Measurements from ENCODE around the gene SOX15.
A peak's percentile ranks its signal among the peaks of the same experiment; 100 is the strongest.

Gene SOX15

DNA sequence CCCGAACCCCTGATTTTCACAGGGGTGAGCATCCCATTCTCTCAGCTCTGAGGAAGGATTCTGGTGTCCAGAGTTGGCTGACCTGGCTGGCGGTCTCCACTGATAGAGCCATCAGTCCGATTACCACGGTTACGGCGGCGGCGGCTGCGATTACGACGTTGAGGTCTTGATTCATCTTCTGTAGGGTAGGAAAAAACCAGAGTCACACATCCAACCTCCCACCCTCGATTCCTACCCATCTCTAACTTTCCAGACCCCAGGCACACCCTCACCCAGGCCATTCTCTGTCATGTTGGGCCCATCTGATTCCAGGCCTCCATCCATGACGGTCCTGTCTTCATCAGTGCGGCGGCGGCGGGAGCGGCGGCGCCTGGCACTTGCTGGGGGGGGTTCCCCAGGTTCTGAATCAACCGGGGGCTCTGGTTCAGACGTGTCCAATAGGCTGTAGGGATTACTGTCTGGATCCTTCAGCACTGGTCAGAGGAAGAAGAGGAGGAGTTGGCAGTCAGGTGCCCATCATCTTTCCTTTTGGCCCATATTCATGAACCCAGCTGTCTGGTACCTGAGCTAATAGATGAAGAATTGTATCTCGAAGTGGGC, 2.6 kb upstream of the SOX15 start:
- Histone ChIP-seq H3K27ac (no peak overlapping the region), H3K9me3 (ENCODE audit: low read depth, low read length) (no peaks in the 10 kb centered on the region), H3K4me3 (no peak overlapping the region), H3K36me3 (ENCODE audit: insufficient read depth, low read length) (peaks cover 70% of the 10 kb centered on the region), H3K9ac (ENCODE audit: insufficient read length) (no peak overlapping the region)
- TF ChIP-seq FOXP2 (optimal IDR thresholded peaks at IDR 0.05; ENCODE audit: control extremely low read depth, extremely low read length, insufficient read depth): no peak
- TF ChIP-seq POLR2AphosphoS5 (IDR thresholded peaks at IDR 0.05; ENCODE audit: borderline replicate concordance, low read depth, low read length): no peak
- DNase-seq (ENCODE audit: low read depth, low spot score): no peak

DNA sequence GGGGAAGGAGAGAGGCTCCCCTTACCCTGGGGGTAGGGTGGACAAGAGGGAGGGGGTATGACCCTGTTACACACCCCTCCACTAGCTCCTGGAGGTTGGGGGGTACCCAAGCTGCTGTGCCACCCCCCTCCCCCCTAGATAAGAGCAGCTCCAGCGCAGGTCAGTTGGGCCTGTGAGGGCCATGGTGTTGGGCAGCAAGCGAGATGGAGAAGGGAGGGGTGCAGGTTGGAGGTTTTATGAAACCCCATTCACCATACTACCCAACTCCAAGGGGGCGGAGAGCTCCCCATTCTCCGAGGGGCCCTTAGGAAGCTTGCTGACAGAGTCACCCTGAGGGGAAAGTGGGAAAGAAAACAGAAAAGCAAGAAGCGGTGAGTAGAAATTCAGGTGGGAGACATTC, 1.7 kb upstream of the SOX15 start:
- H3K36me3 ChIP-seq (ENCODE audit: insufficient read depth, low read length): peaks cover 67% of the 10 kb centered on the region

DNA sequence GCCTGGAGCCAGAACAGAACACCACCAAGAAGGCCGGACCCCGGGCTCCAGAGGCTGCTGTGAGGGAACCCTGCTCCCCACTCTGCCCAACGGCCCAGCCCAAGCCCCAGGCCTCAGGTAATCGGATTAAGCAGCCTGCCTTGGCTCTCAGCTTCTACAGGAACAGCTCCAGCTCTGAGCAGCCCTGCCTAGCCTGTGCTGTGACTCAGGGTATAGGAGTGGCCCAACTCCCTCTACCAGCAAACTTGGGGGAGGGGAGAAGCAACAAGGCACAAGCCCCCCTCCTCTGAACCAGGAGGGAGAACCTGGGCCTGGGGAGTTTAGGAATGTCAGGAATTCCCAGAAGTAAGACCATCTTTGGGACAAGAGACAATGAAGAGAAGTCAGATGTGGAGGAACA, 849 bp upstream of the SOX15 start:
- Histone ChIP-seq H3K4me3 (no peak overlapping the region), H3K36me3 (ENCODE audit: insufficient read depth, low read length) (peaks cover 59% of the 10 kb centered on the region), H3K9me3 (ENCODE audit: low read depth, low read length) (no peaks in the 10 kb centered on the region), H3K27ac (peak overlapping the region; percentile 70), H3K9ac (ENCODE audit: insufficient read length) (no peak overlapping the region)
- DNase-seq (ENCODE audit: low read depth, low spot score): no peak
- TF ChIP-seq EZH2 (IDR thresholded peaks at IDR 0.05) (no peak), POLR2AphosphoS5 (IDR thresholded peaks at IDR 0.05; ENCODE audit: borderline replicate concordance, low read depth, low read length) (no peak), FOXP2 (optimal IDR thresholded peaks at IDR 0.05; ENCODE audit: control extremely low read depth, extremely low read length, insufficient read depth) (no peak)

More for the DNA sequence above, 1.7 kb upstream of the SOX15 start:
- Histone ChIP-seq H3K9ac (ENCODE audit: insufficient read length) (no peak overlapping the region), H3K27ac (no peak overlapping the region), H3K9me3 (ENCODE audit: low read depth, low read length) (no peaks in the 10 kb centered on the region), H3K4me3 (no peak overlapping the region)
- DNase-seq (ENCODE audit: low read depth, low spot score): no peak
- TF ChIP-seq FOXP2 (optimal IDR thresholded peaks at IDR 0.05; ENCODE audit: control extremely low read depth, extremely low read length, insufficient read depth) (no peak), POLR2AphosphoS5 (IDR thresholded peaks at IDR 0.05; ENCODE audit: borderline replicate concordance, low read depth, low read length) (no peak), EZH2 (IDR thresholded peaks at IDR 0.05) (no peak)

DNA sequence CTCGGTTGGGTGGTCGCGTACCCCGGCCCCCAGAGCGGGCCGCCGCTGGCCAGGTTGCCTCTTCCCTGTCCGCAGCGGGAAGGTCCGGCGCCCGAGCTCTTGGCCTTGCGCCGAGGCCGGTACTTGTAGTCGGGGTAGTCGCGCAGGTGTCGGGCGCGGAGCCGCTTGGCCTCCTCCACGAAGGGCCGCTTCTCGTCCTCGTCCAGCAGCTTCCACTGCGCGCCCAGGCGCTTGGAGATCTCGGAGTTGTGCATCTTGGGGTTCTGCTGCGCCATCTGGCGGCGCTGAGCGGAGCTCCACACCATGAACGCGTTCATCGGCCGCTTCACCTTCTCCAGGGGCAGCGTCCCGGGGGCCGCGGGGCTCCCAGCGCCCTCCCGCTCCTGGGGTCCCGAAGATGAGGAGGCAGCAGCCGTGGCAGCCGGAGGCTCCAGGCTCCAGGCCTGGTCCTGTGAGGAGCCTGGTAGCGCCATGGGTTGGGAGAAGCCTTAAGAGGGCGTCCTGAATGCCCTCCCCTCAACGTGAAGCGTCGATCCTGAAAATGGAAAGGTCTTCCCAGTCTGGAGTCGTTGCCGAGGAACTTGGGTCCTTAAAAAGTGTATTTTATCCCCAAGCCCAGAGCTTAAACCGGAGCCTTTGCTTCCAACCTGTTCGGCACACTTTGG, 558 bp downstream of the SOX15 start:
- TF ChIP-seq POLR2AphosphoS5 (IDR thresholded peaks at IDR 0.05; ENCODE audit: borderline replicate concordance, low read depth, low read length): no peak
- TF ChIP-seq FOXP2 (optimal IDR thresholded peaks at IDR 0.05; ENCODE audit: control extremely low read depth, extremely low read length, insufficient read depth): no peak
- no peak for TF ChIP-seq EZH2 (IDR thresholded peaks at IDR 0.05)
- peaks cover 46% of the 10 kb centered on the region for H3K36me3 ChIP-seq (ENCODE audit: insufficient read depth, low read length)
- H3K9ac ChIP-seq (ENCODE audit: insufficient read length): no peak overlapping the region
- H3K27ac ChIP-seq: no peak overlapping the region
- no peak overlapping the region for H3K4me3 ChIP-seq
- no peaks in the 10 kb centered on the region for H3K9me3 ChIP-seq (ENCODE audit: low read depth, low read length)
- DNase-seq (ENCODE audit: low read depth, low spot score): no peak

DNA sequence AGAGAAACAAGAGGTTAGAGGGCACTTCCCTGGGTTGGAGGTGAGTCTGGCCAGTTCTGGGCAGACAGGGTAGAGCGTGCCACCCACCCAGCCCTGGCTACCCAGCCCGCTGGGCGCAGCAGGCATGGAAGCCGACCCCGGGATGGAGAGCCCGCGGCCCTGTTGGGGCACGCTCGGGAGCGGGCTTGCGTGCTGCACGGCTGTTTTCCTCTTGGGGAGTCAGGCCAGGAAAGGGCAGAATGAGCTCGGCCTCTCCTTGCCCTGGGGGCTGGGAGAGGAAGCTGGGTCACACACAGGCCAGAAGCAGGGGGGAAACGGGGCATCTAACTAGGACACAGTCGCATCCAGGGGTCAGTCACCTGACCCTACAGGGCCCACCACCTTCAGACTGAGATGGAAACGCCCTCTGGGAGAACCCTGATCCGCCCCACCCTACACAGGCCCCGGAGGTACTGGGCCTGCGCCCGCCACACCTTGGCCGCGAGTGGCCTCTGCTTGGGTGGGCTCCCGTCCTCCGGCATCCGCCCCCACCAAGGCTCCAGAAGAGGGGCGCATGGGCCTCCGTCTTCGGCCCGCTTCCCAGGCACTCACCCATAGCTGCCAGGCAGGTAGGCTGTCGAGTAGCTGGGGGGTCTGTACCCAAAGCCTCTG, 1.2 kb downstream of the SOX15 start:
- no peak overlapping the region for H3K9ac ChIP-seq (ENCODE audit: insufficient read length)
- no peaks in the 10 kb centered on the region for H3K9me3 ChIP-seq (ENCODE audit: low read depth, low read length)
- no peak overlapping the region for H3K4me3 ChIP-seq
- no peak for DNase-seq (ENCODE audit: low read depth, low spot score)
- H3K36me3 ChIP-seq (ENCODE audit: insufficient read depth, low read length): peaks cover 40% of the 10 kb centered on the region
- TF ChIP-seq FOXP2 (optimal IDR thresholded peaks at IDR 0.05; ENCODE audit: control extremely low read depth, extremely low read length, insufficient read depth) (no peak), POLR2AphosphoS5 (IDR thresholded peaks at IDR 0.05; ENCODE audit: borderline replicate concordance, low read depth, low read length) (no peak), EZH2 (IDR thresholded peaks at IDR 0.05) (no peak)
- no peak overlapping the region for H3K27ac ChIP-seq

DNA sequence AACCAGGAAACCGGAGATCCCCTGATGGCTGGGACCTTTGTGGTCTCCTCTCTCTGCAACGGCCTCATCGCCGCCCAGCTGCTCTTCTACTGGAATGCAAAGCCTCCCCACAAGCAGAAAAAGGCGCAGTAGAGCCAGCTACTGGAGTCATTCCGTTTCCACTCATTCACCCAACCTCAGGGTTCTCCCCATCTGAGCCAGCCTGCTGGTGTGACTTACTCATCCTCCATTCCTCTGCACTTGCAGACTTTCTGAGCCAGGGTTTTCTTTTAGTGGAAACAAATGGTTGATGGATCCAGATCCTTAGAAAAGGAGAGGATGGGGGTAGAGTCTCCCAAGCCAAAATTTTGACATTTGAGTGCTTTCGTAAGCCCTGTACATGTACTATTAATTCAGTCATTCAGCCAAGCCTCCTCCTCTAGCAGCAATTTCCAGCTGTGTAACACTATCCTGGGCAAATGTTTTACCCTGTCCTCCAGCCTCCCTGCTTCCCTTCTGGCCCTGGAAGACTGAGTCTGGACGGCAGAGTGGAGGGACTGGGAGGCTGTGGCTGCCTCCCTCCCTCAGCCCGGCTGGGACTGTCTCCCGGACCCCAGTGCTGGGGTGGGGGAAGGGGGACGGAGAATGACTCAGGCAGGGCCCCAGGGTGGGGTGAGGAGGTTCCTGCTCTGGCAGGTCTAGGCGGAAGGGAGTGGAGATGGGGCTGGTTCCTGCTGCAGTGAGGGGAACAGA, 2.3 kb downstream of the SOX15 start:
- Histone ChIP-seq H3K9me3 (ENCODE audit: low read depth, low read length) (no peaks in the 10 kb centered on the region), H3K27ac (peak overlapping the region; percentile 50), H3K4me3 (no peak overlapping the region), H3K9ac (ENCODE audit: insufficient read length) (no peak overlapping the region), H3K36me3 (ENCODE audit: insufficient read depth, low read length) (peaks cover 29% of the 10 kb centered on the region)
- no peak for TF ChIP-seq EZH2 (IDR thresholded peaks at IDR 0.05)
- TF ChIP-seq FOXP2 (optimal IDR thresholded peaks at IDR 0.05; ENCODE audit: control extremely low read depth, extremely low read length, insufficient read depth): no peak
- no peak for TF ChIP-seq POLR2AphosphoS5 (IDR thresholded peaks at IDR 0.05; ENCODE audit: borderline replicate concordance, low read depth, low read length)
- DNase-seq (ENCODE audit: low read depth, low spot score): no peak

DNA sequence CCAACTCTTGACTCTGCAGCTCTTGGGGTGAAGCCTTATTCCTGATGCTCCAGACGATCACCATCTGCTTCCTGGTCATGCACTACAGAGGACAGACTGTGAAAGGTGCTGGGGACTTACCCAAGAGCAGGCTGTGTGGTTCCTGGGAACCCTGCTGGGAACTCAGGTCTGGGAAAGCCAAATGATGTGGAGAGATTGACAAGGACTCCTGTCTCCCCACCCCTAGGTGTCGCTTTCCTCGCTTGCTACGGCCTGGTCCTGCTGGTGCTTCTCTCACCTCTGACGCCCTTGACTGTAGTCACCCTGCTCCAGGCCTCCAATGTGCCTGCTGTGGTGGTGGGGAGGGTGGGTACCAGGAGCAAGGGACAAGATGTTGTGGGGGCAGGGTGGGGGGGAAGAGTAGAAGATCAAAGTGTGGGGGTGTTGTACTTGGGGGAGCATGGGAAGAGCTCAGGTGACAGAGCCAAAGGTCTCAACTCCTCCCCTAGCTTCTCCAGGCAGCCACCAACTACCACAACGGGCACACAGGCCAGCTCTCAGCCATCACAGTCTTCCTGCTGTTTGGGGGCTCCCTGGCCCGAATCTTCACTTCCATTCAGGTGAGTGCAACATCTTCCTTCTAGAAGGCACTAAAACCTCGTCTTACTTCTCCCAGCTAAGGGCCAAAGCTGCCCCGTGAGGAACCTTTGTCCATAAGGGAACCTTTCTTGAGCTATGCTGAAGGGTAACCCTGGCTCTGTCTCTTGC, 3.0 kb downstream of the SOX15 start:
- Histone ChIP-seq H3K36me3 (ENCODE audit: insufficient read depth, low read length) (peaks cover 22% of the 10 kb centered on the region), H3K9ac (ENCODE audit: insufficient read length) (no peak overlapping the region), H3K4me3 (no peak overlapping the region), H3K27ac (peak overlapping the region; percentile 50; the same call in 1 of the 2 replicates), H3K9me3 (ENCODE audit: low read depth, low read length) (no peaks in the 10 kb centered on the region)
- no peak for DNase-seq (ENCODE audit: low read depth, low spot score)
- no peak for TF ChIP-seq FOXP2 (optimal IDR thresholded peaks at IDR 0.05; ENCODE audit: control extremely low read depth, extremely low read length, insufficient read depth)
- TF ChIP-seq POLR2AphosphoS5 (IDR thresholded peaks at IDR 0.05; ENCODE audit: borderline replicate concordance, low read depth, low read length): no peak
- TF ChIP-seq EZH2 (IDR thresholded peaks at IDR 0.05): no peak

Data from SK-N-MC (cell line).